ENCODE results near the gene KCNMB2. TPM values are rescaled to one million over a fixed set of nuclear protein-coding genes. Genes with fewer than 3 reads are reported as not detected.
"Not testable (repeated sequence)": the region's sequence is repeated elsewhere in the genome, so short reads cannot be mapped to it uniquely, and the experiment has no call there.

Gene KCNMB2
- total RNA-seq, 1 donor from 2014 or later, result 0.56 TPM

DNA sequence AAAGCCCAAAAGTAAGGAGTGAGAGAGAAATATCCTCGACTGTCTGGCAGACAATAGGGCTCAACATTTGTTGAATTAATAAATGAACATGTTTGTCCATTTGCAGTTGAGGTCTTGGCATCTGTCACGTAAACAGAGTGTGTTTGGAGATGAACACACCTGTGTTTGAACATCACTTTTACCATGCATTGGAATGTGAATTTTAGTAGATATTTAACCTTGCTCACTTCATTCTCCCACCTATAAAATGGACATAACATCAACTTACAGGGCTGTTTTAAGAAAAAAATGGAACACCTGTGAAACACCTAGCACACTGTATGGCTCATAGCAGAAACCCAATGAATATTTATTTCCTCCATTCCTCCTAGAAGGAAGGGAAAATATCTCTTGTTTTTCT is 204.8 kb downstream of the KCNMB2 start:
- DNase-seq, result no peak
- TF ChIP-seq, protein P1, sequence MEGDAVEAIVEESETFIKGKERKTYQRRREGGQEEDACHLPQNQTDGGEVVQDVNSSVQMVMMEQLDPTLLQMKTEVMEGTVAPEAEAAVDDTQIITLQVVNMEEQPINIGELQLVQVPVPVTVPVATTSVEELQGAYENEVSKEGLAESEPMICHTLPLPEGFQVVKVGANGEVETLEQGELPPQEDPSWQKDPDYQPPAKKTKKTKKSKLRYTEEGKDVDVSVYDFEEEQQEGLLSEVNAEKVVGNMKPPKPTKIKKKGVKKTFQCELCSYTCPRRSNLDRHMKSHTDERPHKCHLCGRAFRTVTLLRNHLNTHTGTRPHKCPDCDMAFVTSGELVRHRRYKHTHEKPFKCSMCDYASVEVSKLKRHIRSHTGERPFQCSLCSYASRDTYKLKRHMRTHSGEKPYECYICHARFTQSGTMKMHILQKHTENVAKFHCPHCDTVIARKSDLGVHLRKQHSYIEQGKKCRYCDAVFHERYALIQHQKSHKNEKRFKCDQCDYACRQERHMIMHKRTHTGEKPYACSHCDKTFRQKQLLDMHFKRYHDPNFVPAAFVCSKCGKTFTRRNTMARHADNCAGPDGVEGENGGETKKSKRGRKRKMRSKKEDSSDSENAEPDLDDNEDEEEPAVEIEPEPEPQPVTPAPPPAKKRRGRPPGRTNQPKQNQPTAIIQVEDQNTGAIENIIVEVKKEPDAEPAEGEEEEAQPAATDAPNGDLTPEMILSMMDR (IDR thresholded peaks at IDR 0.05), result no peak
- H3K9me3 ChIP-seq, result no peaks in the 10 kb centered on the region
- H3K4me3 ChIP-seq, result no peak overlapping the region
- ATAC-seq, result no peak
- intact Hi-C loops (cut with DNase I), result no loop called here
- H3K36me3 ChIP-seq, result no peaks in the 10 kb centered on the region
- no peaks in the 10 kb centered on the region for H3K27me3 ChIP-seq (ENCODE audit: low read depth)
- no peaks in the 10 kb centered on the region for H3K4me1 ChIP-seq
- H3K27ac ChIP-seq, result no peak overlapping the region

- TF ChIP-seq, protein P1 (IDR thresholded peaks at IDR 0.05), result no peak
- H3K9me3 ChIP-seq, result no peaks in the 10 kb centered on the region
- H3K4me3 ChIP-seq, result no peak overlapping the region
- H3K36me3 ChIP-seq, result no peaks in the 10 kb centered on the region
- H3K27ac ChIP-seq, result no peak overlapping the region
- intact Hi-C loops (cut with DNase I), result no loop called here
- no peaks in the 10 kb centered on the region for H3K27me3 ChIP-seq (ENCODE audit: low read depth)
- DNase-seq (no peak), ATAC-seq (no peak)
- H3K4me1 ChIP-seq, result no peaks in the 10 kb centered on the region
Measured at GRCh38 chr3:178743297-178743696, 207.1 kb downstream of the KCNMB2 start.

DNA sequence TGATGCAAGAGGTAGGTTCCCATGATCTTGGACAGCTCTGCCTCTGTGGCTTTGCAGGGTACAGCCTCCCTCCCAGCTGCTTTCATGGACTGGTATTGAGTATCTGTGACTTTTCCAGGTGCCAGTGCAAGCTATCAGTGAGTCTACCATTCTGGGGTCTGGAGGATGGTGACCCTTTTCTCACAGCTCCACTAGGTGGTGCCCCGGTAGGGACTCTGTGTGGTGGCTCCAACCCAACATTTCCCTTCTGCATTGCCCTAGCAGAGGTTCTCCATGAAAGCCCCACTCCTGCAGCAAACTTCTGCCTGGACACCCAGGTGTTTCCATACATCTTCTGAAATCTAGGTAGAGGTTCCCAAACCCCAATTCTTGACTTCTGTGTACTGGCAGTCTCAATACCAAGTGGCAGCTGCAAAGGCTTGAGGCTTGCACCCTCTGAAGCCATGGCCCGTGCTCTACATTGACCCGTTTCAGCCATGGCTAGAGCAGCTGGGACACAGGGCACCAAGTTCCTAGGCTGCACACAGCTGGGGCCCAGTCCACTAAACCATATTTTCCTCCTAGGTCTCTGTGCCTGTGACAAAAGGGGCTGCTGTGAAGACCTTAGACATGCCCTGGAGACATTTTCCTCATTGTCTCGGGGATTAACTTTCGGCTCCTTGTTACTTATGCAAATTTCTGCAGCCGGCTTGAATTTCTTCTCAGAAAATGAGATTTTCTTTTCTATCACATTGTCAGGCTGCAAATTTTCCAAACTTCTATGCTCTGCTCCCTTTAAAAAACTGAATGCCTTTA is 209.8 kb downstream of the KCNMB2 start:
- ATAC-seq, DNase-seq, H3K4me1 ChIP-seq: not testable (repeated sequence)

GRCh38 chr3:178748874-178749273 is 212.6 kb downstream of the KCNMB2 start:
- Histone ChIP-seq H3K36me3 (no peaks in the 10 kb centered on the region), H3K4me3 (no peak overlapping the region), H3K27me3 (ENCODE audit: low read depth) (no peaks in the 10 kb centered on the region), H3K4me1 (no peaks in the 10 kb centered on the region), H3K9me3 (no peaks in the 10 kb centered on the region), H3K27ac (no peak overlapping the region)
- intact Hi-C loops (cut with DNase I), result no loop called here
- no peak for DNase-seq
- TF ChIP-seq, protein P1 (IDR thresholded peaks at IDR 0.05), result no peak
- no peak for ATAC-seq

More for the DNA sequence above, 209.8 kb downstream of the KCNMB2 start:
- H3K27me3 ChIP-seq (ENCODE audit: low read depth); intact Hi-C loops (cut with DNase I); H3K36me3 ChIP-seq; H3K4me3 ChIP-seq; H3K9me3 ChIP-seq; H3K27ac ChIP-seq: not testable (repeated sequence)

- H3K4me1 ChIP-seq, result no peaks in the 10 kb centered on the region
- H3K27me3 ChIP-seq (ENCODE audit: low read depth), result no peaks in the 10 kb centered on the region
- intact Hi-C loops (cut with DNase I), result no loop called here
- no peak overlapping the region for H3K4me3 ChIP-seq
- ATAC-seq, result no peak
- H3K9me3 ChIP-seq, result no peaks in the 10 kb centered on the region
- no peak for DNase-seq
- no peaks in the 10 kb centered on the region for H3K36me3 ChIP-seq
- no peak overlapping the region for H3K27ac ChIP-seq
- TF ChIP-seq, protein P1 (IDR thresholded peaks at IDR 0.05), result no peak
Measured at GRCh38 chr3:178749471-178749870, 213.2 kb downstream of the KCNMB2 start.

- no peaks in the 10 kb centered on the region for H3K27me3 ChIP-seq (ENCODE audit: low read depth)
- no peaks in the 10 kb centered on the region for H3K9me3 ChIP-seq
- intact Hi-C loops (cut with DNase I), result no loop called here
- TF ChIP-seq, protein P1 (IDR thresholded peaks at IDR 0.05), result no peak
- H3K36me3 ChIP-seq, result no peaks in the 10 kb centered on the region
- no peak for ATAC-seq
- H3K27ac ChIP-seq, result no peak overlapping the region
- DNase-seq, result no peak
- H3K4me1 ChIP-seq, result no peaks in the 10 kb centered on the region
- no peak overlapping the region for H3K4me3 ChIP-seq
Measured at GRCh38 chr3:178750639-178751300, 214.5 kb downstream of the KCNMB2 start.

Measured in lower lobe of right lung (tissue), 2 donors.